ENCODE results near the gene RNF157.

DNA sequence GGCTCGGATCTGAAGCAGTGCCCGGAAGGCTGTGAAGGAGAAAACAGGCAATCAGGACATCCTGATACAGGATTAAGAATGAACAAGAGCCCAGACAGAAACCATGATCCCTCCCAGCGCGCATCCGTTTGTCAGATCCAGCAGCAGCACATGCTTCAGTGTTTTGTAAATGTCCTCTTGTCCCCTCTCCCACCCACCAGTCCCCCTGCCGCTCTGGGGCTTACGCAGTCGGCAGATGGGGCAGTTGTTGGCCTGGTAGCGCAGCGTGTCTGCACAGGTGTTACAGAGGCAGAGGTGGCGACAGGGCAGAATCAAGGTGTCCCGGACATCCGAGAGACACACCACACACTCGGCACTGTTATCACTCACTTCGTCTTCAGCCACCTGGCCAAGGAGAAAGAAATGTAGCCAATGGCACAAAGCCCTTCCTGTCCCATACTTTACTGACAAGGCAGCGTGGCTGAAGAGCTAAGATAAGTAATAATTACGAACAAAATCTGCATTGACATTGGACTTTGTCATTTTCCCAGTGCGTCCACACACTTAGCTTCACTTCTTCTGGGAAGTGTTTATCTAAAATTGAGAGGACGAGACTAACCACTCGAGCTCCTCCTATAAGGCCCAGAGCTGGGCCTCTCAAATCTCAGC, 78.5 kb downstream of the RNF157 start:
- no peak for TF ChIP-seq POLR2A (IDR thresholded peaks at IDR 0.05)
- TF ChIP-seq, protein P1, sequence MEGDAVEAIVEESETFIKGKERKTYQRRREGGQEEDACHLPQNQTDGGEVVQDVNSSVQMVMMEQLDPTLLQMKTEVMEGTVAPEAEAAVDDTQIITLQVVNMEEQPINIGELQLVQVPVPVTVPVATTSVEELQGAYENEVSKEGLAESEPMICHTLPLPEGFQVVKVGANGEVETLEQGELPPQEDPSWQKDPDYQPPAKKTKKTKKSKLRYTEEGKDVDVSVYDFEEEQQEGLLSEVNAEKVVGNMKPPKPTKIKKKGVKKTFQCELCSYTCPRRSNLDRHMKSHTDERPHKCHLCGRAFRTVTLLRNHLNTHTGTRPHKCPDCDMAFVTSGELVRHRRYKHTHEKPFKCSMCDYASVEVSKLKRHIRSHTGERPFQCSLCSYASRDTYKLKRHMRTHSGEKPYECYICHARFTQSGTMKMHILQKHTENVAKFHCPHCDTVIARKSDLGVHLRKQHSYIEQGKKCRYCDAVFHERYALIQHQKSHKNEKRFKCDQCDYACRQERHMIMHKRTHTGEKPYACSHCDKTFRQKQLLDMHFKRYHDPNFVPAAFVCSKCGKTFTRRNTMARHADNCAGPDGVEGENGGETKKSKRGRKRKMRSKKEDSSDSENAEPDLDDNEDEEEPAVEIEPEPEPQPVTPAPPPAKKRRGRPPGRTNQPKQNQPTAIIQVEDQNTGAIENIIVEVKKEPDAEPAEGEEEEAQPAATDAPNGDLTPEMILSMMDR (IDR thresholded peaks at IDR 0.05), result no peak
- TF ChIP-seq POLR2AphosphoS5 (IDR thresholded peaks at IDR 0.05; ENCODE audit: insufficient read depth in 1 of 2, low read depth in 1 of 2), result no peak
